Measurements from ENCODE around the gene EEIG1. TPM values are rescaled to one million over a fixed set of nuclear protein-coding genes. Genes with fewer than 3 reads are reported as not detected.

EEIG1 gene
- total and polyA plus RNA-seq, 2 of the 4 experiments (the other 2 are of a cell fraction): 1.1 to 23.2 TPM

- TF ChIP-seq SMC3 (IDR thresholded peaks at IDR 0.05; ENCODE audit: low read depth, low read length): no peak
- no peak for TF ChIP-seq CEBPB (IDR thresholded peaks at IDR 0.05; ENCODE audit: low read depth, low read length)
- TF ChIP-seq FOS (IDR thresholded peaks at IDR 0.05; ENCODE audit: low read depth, low read length): no peak
- TF ChIP-seq, protein P1, sequence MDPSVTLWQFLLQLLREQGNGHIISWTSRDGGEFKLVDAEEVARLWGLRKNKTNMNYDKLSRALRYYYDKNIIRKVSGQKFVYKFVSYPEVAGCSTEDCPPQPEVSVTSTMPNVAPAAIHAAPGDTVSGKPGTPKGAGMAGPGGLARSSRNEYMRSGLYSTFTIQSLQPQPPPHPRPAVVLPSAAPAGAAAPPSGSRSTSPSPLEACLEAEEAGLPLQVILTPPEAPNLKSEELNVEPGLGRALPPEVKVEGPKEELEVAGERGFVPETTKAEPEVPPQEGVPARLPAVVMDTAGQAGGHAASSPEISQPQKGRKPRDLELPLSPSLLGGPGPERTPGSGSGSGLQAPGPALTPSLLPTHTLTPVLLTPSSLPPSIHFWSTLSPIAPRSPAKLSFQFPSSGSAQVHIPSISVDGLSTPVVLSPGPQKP (IDR thresholded peaks at IDR 0.05; ENCODE audit: borderline replicate concordance, low read depth, low read length): no peak
- TF ChIP-seq RFX5 (IDR thresholded peaks at IDR 0.05; ENCODE audit: low read depth, low read length): no peak
- TF ChIP-seq RCOR1 (IDR thresholded peaks at IDR 0.05; ENCODE audit: insufficient replicate concordance, low read length): no peak
- TF ChIP-seq CTCF (conservative IDR thresholded peaks at IDR 0.05; ENCODE audit: low read depth, low read length): no peak
- no peak for TF ChIP-seq NFE2L2 (IDR thresholded peaks at IDR 0.05; ENCODE audit: low read depth, low read length)
- TF ChIP-seq CHD1 (IDR thresholded peaks at IDR 0.05; ENCODE audit: low read depth, low read length): no peak
- TF ChIP-seq MAFK (IDR thresholded peaks at IDR 0.05; ENCODE audit: low read depth, low read length): no peak
- Histone ChIP-seq H4K91ac (ENCODE audit: insufficient read depth, low read depth, low read length) (no peak overlapping the region), H3K27ac (ENCODE audit: insufficient read depth, low read length) (no peak overlapping the region), H3K9ac (ENCODE audit: low read depth, low read length) (no peak overlapping the region), H3K27me3 (ENCODE audit: control insufficient read depth, insufficient read depth, low read length) (no peaks in the 10 kb centered on the region), H2BK15ac (ENCODE audit: low read depth, low read length) (no peak overlapping the region), H3K18ac (ENCODE audit: low read depth, low read length) (no peak overlapping the region), H3K9me1 (ENCODE audit: insufficient read depth, low read length) (no peaks in the 10 kb centered on the region), H4K20me1 (ENCODE audit: insufficient read depth, low read length) (no peaks in the 10 kb centered on the region), H3K4me1 (ENCODE audit: control insufficient read depth, insufficient read depth, low read length) (no peaks in the 10 kb centered on the region), H2BK5ac (ENCODE audit: low read depth, low read length, poor library complexity, severe bottlenecking) (no peak overlapping the region), H4K5ac (ENCODE audit: low read depth, low read length) (no peak overlapping the region), H3K56ac (ENCODE audit: extremely low read depth, insufficient read depth, low read length) (no peak overlapping the region), H3K4me2 (ENCODE audit: low read depth, low read length) (no peak overlapping the region), H3K23ac (ENCODE audit: low read depth, low read length) (no peak overlapping the region), H2BK20ac (ENCODE audit: low read depth, low read length) (no peak overlapping the region), H3K79me1 (ENCODE audit: low read depth in 1 of 2, low read length in 2 of 2) (no peaks in the 10 kb centered on the region), H3K14ac (replicated peaks; ENCODE audit: low read depth, low read length) (no peak overlapping the region), H3K9me3 (ENCODE audit: control insufficient read depth, insufficient read depth, low read length) (no peaks in the 10 kb centered on the region), H4K8ac (ENCODE audit: low read depth in 2 of 2, low read length in 2 of 2) (no peak overlapping the region), H3K4ac (ENCODE audit: low read depth, low read length) (no peak overlapping the region), H2AK5ac (ENCODE audit: low read depth, low read length) (no peak overlapping the region), H3K4me3 (ENCODE audit: insufficient read depth, low read depth, low read length) (no peak overlapping the region), H2BK120ac (ENCODE audit: low read depth, low read length) (no peak overlapping the region), H2AFZ (replicated peaks; ENCODE audit: low read length, poor library complexity) (no peak overlapping the region), H2AK9ac (replicated peaks; ENCODE audit: low read depth, low read length, poor library complexity) (no peak overlapping the region), H3K36me3 (ENCODE audit: control insufficient read depth, insufficient read depth, low read length) (no peaks in the 10 kb centered on the region)
- dilution Hi-C loops (cut with HindIII; ENCODE audit: low sequenced_read_pairs, unreplicated experiment): no loop called here
- in situ Hi-C loops (cut with MboI; ENCODE audit: low sequenced_read_pairs): no loop called here
- intact Hi-C loops (cut with micrococcal nuclease): no loop called here
- no peak for DNase-seq
- WGBS, 2 experiments (ENCODE audit: extremely low coverage in 2 of 2, insufficient read length in 1 of 2): 75% methylated on average over 1 of the region's 4 CpGs; no CpG with 5 or more reads in 1 of the 2 experiments
- no peak for ATAC-seq (ENCODE audit: low read depth)
- CTCF ChIA-PET: interaction anchor here (0.7 kb wide), 1 partner anchor 65 kb away, joined by 3 read pairs; no protein-coding TSS in a partner anchor
- POLR2A ChIA-PET (ENCODE audit: unreplicated experiment): no interaction called here
- no TSS peak for BruUV-seq (replicated peaks)
These were observed 12.9 kb upstream of the EEIG1 start for GRCh38 chr9:127993721-127994120.
